Spleen (tissue), 7 donors: ENCODE data around the gene TMEM53.

Experiments used
- POLR2A ChIP-seq, 3 donors: fragments of 450-650 bp; IDR thresholded peaks; one replicate each; pipeline ENCODE4 v1.5.1; 2017; ENCODE audit warnings: antibody characterized with exemption in 3 of 3, mild to moderate bottlenecking in 1 of 3
- POLR2AphosphoS5 ChIP-seq, 3 donors: sonication (generic); formaldehyde crosslinking; IDR thresholded peaks; one replicate each; pipeline ENCODE4 v1.5.1; 2017; ENCODE audit warnings: antibody characterized with exemption in 3 of 3
- TF ChIP-seq, protein P1 (sequence below), 11 experiments: fragments of 200-600 bp in 7 of 11; fragments of 450-650 bp in 4 of 11; sonication (generic) in 4 of 11; IDR thresholded peaks in 8 of 11; conservative IDR thresholded peaks in 3 of 11; 1 replicate in 7 of 11; 2 replicates in 4 of 11; pipeline versions ENCODE4 v1.4.0 to v1.8.0; 2016 to 2021; ENCODE audit warnings: antibody characterized with exemption in 11 of 11, inconsistent platforms in 4 of 11, mild to moderate bottlenecking in 1 of 11
- donor health status: DM: no; HTN: no; CAD: no; lungs with moderate emphysema.
- donor health status: DM: no; HTN: no; CAD: no.
- donor health status: DM: no; HTN: no; CAD: no.

DNA sequence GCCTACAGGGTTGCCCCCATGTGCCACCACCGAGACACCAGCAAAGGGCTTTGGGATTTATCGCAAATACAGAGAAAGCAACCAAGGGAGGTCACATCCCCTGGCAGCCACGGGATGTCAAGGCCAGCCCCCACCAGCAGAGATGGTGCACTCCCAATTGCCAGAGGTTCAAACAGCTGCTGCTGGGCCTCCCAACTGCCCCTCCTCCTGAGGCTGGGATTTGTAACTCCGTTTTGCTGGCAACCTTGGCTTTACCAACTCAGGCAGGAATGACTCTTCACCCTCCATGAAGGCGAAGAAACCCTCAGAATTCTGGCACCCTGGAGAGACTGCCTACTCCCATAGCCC lies 11.6 kb downstream of the TMEM53 start:
- TF ChIP-seq, protein P1, sequence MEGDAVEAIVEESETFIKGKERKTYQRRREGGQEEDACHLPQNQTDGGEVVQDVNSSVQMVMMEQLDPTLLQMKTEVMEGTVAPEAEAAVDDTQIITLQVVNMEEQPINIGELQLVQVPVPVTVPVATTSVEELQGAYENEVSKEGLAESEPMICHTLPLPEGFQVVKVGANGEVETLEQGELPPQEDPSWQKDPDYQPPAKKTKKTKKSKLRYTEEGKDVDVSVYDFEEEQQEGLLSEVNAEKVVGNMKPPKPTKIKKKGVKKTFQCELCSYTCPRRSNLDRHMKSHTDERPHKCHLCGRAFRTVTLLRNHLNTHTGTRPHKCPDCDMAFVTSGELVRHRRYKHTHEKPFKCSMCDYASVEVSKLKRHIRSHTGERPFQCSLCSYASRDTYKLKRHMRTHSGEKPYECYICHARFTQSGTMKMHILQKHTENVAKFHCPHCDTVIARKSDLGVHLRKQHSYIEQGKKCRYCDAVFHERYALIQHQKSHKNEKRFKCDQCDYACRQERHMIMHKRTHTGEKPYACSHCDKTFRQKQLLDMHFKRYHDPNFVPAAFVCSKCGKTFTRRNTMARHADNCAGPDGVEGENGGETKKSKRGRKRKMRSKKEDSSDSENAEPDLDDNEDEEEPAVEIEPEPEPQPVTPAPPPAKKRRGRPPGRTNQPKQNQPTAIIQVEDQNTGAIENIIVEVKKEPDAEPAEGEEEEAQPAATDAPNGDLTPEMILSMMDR (IDR thresholded peaks at IDR 0.05 in 8 of 11, conservative IDR thresholded peaks at IDR 0.05 in 3 of 11) = no peak
- no peak for TF ChIP-seq POLR2AphosphoS5 (IDR thresholded peaks at IDR 0.05)
- no peak for TF ChIP-seq POLR2A (IDR thresholded peaks at IDR 0.05)
